ENCODE data around the gene GPR152.
"Not testable (repeated sequence)": the region's sequence is repeated elsewhere in the genome, so short reads cannot be mapped to it uniquely, and the experiment has no call there.

Gene GPR152

GRCh38 chr11:67439321-67440228 is 13.0 kb downstream of the GPR152 start:
- DNase-seq, result no peak

GRCh38 chr11:67438158-67438902 is 14.2 kb downstream of the GPR152 start:
- DNase-seq, result no peak

GRCh38 chr11:67437809-67438157 is 14.7 kb downstream of the GPR152 start:
- no peak for DNase-seq

DNA sequence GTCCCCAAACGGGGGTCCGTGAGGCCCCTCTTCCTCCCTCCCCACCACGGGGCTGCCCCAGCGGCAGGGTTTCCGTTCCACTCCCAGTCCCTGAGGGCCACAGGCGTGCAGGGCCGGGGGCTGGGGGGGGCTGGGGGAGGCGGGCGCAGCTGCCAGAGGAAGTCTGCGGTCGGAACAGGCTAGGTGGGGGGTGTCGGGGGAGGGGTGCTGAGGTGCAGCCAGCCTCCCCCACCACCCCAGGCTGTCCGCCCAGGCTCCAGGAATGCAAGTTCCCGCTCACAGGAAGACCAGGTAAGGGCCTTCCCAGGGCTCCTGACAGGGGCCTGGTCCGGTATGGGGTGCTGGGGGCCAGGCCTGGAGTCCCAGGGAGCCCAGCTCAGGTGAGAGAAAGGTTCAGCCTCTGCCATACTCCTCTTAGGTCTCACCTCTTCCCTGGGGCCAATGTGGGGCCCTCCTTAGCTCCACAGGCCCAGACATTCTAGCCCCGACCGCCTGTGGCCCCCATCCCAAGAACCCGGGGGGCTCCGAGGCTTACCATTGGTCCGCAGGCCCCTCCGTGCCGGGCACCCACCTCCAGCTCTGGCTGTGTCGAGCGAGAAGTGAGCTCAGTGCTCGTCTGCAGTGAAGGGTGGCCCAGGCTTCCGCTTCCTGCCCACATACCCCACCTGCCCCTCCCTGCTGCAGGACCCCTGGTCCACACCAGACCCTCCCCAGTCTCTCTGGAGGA is 15.3 kb downstream of the GPR152 start, which contains the start of gene PTPRCAP:
Gene PTPRCAP, minus strand, starts transcription at position 601 of the 727 bp plus-strand sequence. Its CDS starts 63 bp downstream, at position 538.
- no peak for DNase-seq

- DNase-seq, result no peak
Measured at GRCh38 chr11:67436459-67437081, 16.0 kb downstream of the GPR152 start.

DNA sequence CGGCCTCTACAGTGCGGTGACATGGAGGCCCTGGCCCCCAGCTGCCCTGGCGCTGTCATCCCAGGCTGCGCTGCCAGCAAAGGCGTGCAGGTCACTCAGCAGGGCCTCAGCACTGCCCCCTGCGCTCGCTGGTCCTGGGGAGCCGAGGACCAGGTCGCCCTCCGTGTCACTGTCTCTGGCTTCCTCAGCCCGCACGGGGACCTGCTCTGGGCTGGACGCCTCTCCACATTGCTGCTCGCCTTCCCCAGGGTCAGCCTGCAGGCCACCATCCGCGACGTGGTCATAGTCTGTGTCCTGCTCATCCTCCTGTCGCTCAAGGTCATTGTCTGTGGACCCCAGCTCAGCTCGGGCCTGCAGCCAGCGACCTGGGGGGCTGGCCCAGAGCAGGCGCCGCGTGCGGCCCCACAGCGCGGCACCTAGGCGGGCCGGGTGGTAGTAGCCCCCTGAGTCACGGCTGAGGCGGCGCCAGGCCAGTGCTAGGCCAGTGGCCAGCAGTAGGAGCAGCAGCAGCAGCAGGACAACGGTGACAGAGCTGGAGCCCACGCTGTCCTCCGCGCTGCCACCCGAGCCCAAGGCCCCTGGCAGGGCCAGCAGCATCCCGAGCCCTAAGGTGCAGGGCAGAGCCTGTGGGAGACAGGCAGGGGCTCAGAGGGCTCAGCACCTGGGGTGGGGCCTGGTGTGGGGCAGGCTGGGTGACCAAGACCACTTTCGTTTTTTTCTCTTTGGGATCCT is 16.6 kb downstream of the GPR152 start:
- no peak for DNase-seq

GRCh38 chr11:67435031-67435726 is 17.4 kb downstream of the GPR152 start:
- DNase-seq, result no peak

DNA sequence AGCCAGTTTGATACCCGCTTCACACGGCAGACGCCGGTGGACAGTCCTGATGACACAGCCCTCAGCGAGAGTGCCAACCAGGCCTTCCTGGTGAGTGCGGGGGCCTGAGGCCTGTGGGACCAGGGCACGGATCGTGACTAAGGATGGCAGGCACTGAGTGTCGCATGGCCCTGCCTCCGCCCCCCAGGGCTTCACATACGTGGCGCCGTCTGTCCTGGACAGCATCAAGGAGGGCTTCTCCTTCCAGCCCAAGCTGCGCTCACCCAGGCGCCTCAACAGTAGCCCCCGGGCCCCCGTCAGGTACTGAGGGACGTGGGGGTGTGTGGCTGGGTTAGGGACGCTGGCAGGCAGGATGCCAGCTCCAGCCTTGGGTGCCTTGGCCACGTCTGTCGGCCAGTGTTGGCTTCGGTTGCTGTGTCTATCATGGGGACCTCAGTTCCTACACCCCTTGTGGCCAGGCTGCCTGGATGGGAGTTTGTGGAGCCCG is 18.1 kb downstream of the GPR152 start:
- no peak for DNase-seq

GRCh38 chr11:67433536-67434394 is 18.8 kb downstream of the GPR152 start:
- DNase-seq, result no peak

DNA sequence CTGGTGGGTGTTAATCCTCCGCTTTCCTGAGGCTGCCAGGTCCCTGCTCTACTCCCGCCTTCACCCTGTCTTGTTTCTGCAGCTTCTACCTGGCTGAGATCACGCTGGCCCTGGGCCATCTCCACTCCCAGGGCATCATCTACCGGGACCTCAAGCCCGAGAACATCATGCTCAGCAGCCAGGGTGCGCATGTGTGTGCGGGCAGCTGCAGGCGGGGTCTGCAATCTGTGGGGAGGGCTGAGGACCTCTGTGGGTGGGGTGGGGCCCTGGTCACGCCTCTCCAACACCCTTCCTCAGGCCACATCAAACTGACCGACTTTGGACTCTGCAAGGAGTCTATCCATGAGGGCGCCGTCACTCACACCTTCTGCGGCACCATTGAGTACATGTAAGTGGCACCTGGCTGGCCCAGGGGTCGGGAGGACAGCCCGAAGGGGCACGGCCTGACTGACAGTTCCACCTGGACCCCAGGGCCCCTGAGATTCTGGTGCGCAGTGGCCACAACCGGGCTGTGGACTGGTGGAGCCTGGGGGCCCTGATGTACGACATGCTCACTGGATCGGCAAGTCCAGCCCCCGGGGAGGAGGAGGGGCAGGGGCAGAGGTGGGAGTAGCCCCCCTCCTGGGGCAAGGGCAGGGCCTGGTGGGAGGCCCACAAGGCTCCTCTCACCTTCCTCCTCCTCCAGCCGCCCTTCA is 19.7 kb downstream of the GPR152 start:
- no peak for DNase-seq

DNA sequence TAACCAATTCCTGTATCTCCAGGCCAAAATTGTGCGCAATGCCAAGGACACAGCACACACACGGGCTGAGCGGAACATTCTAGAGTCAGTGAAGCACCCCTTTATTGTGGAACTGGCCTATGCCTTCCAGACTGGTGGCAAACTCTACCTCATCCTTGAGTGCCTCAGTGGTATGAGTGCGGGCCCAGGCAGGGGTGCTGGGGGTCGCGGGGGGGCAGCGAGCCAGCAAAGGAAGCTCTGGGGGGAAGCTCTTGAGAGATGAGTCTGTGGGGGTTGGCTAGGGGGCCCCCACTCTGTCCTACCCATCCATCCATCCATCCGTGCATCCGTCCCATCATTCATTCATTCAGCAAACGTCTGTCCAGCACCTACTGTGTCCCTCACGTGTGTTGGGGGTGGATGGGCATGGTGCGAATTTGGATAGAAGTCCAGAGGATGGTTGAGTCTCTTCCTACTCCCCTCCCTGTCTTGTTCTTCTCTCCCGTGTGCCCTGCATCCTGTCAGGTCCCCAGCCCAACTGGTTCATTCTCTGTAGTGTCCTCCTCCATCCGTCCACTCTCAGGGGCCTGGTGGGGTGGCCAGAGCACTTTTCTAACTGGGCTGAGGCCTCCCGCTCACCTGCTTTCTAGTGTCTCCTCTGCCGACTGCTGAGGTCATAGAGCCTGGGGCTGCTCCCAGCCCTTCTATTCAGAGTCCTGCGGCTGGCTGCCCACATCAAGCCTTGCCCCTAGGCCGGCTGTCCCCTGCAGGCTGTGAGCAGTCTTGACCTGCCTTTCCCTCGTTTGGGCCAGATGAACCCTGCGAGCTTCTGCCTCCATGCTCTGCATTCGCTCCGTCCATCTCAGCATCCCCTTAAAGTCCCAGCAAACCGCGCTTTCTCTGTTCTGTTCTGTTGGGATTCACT is 20.9 kb downstream of the GPR152 start:
- DNase-seq, result no peak

GRCh38 chr11:67429722-67430121 is 22.8 kb downstream of the GPR152 start:
- no peak for DNase-seq

DNA sequence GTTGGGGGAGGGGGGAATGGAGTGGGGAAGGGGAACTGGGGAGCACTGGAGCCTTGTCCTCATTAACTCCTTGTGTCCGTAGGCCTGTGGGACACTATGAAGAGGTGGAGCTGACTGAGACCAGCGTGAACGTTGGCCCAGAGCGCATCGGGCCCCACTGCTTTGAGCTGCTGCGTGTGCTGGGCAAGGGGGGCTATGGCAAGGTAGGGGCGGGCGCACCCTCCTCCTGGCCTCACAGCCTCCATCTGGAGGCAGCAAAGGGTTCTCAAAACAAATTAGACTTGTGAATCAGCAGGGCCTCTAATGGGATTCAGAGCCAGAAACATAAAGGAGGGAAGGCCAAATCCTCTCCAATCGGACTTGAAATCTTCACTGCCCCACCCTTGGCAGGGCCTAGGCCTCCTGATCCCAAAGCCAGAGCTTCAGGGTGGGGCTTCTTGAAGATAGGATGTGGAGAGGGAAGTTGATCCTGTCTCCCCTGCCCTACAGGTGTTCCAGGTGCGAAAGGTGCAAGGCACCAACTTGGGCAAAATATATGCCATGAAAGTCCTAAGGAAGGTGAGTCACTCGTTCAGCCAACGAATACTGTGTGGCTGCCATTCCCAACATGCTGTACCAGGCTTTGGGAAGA is 23.4 kb downstream of the GPR152 start:
- DNase-seq, result no peak

GRCh38 chr11:67428052-67429001 is 24.2 kb downstream of the GPR152 start, which contains the start of gene RPS6KB2:
RPS6KB2 (plus strand) TSS chr11:67428494; CDS start chr11:67428546, 52 bp downstream.
- DNase-seq, result peak; percentile 97

DNA sequence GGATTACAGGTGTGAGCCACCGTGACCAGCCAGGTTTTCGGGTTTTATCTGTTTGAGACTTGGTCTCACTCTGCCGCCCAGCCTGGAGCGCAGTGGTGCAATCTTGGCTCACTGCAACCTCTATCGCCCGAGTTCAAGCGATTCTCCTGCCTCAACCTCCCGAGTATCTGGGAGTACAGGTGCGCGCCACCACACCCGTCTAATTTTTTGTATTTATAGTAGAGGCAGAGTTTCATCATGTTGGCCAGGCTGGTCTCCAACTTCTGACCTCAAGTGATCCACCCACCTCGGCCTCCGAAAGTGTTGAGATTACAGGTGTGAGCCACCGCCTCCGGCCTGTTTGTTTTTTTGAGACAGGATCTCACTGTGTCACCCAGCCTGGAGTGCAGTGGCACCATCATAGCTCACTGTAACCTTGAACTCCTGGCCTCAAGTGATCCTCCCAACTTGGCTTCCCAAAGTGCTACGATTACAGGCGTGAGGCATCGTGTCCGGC is 25.1 kb downstream of the GPR152 start:
- DNase-seq, result not testable (repeated sequence)

- no peak for DNase-seq
Measured at GRCh38 chr11:67423891-67424613, 28.5 kb downstream of the GPR152 start.

All from midbrain (tissue), 1 donor.